Mesenchymal stem cell (in vitro differentiated cells and primary cell): ENCODE data around the gene ARPC5.

ENCODE experiments used
- DNase-seq: peaks from one replicate; pipeline ENCODE4 v3.0.0-alpha.2; 2013
- H2AFZ ChIP-seq: one replicate; pipeline ENCODE4 v1.6.1; 2013; ENCODE audit warnings: low read depth, mild to moderate bottlenecking, control low read depth, inconsistent platforms, low read length, moderate library complexity
- H2AK5ac ChIP-seq: 2 replicates; pipeline ENCODE4 v1.6.1; 2013; ENCODE audit warnings: low read length, moderate library complexity, mild to moderate bottlenecking, inconsistent platforms; ENCODE audit not compliant: severe bottlenecking
- H2BK120ac ChIP-seq: one replicate; pipeline ENCODE4 v1.6.1; 2013; ENCODE audit warnings: low read depth, mild to moderate bottlenecking, inconsistent platforms, low read length, moderate library complexity
- H2BK12ac ChIP-seq, 2 experiments: one replicate each; pipeline ENCODE4 v1.6.1; 2013; ENCODE audit warnings: inconsistent platforms in 2 of 2, low read length in 2 of 2, mild to moderate bottlenecking in 2 of 2, moderate library complexity in 2 of 2, control low read depth in 1 of 2
- H2BK15ac ChIP-seq: one replicate; pipeline ENCODE4 v1.6.1; 2013; ENCODE audit warnings: mild to moderate bottlenecking, low read depth, inconsistent platforms; ENCODE audit not compliant: poor library complexity, severe bottlenecking
- H2BK5ac ChIP-seq: 2 replicates; pipeline ENCODE4 v1.6.1; 2013; ENCODE audit warnings: low read depth, mild to moderate bottlenecking, low read length, control low read depth, inconsistent platforms; ENCODE audit not compliant: poor library complexity, severe bottlenecking
- H3K14ac ChIP-seq, 2 experiments: one replicate each; pipeline ENCODE4 v1.6.1; 2013; ENCODE audit warnings: inconsistent platforms in 2 of 2, low read length in 2 of 2, control low read depth in 1 of 2, mild to moderate bottlenecking in 1 of 2, moderate library complexity in 1 of 2
- H3K18ac ChIP-seq, 2 experiments: one replicate each; pipeline ENCODE4 v1.6.1; 2013; ENCODE audit warnings: inconsistent platforms in 2 of 2, low read length in 2 of 2, control low read depth in 1 of 2, low read depth in 1 of 2, mild to moderate bottlenecking in 1 of 2
- H3K23ac ChIP-seq, 2 experiments: one replicate each; pipeline ENCODE4 v1.6.1; 2013; ENCODE audit warnings: inconsistent platforms in 2 of 2, low read length in 2 of 2, mild to moderate bottlenecking in 2 of 2, moderate library complexity in 2 of 2, control low read depth in 1 of 2
- H3K27ac ChIP-seq: 2 replicates; pipeline ENCODE4 v1.5.1; 2013; ENCODE audit warnings: mild to moderate bottlenecking, moderate library complexity, low read length, control low read depth, inconsistent platforms; ENCODE audit not compliant: poor library complexity, severe bottlenecking
- H3K27me3 ChIP-seq, 2 experiments: 2 replicates each; pipeline versions ENCODE4 v1.6.1 to v1.7.0; 2013; ENCODE audit warnings: low read length in 2 of 2, mild to moderate bottlenecking in 2 of 2, moderate library complexity in 2 of 2, control low read depth in 1 of 2, inconsistent platforms in 1 of 2; ENCODE audit not compliant: control insufficient read depth in 1 of 2, insufficient read depth in 1 of 2
- H3K36me3 ChIP-seq, 2 experiments: 2 replicates each; pipeline versions ENCODE4 v1.6.1 to v1.7.0; 2013; ENCODE audit warnings: low read length in 2 of 2, control low read depth in 1 of 2, inconsistent platforms in 1 of 2, low read depth in 1 of 2, mild to moderate bottlenecking in 1 of 2; ENCODE audit not compliant: insufficient read depth in 2 of 2, control insufficient read depth in 1 of 2
- H3K4ac ChIP-seq, 2 experiments: one replicate each; pipeline ENCODE4 v1.6.1; 2013; ENCODE audit warnings: inconsistent platforms in 2 of 2, low read length in 2 of 2, mild to moderate bottlenecking in 2 of 2, moderate library complexity in 2 of 2, control low read depth in 1 of 2, low read depth in 1 of 2
- H3K4me1 ChIP-seq: 2 replicates; pipeline ENCODE4 v1.6.1; 2013; ENCODE audit warnings: low read depth, low read length, control low read depth; ENCODE audit not compliant: control insufficient read depth, insufficient read depth
- H3K4me2 ChIP-seq: 2 replicates; pipeline ENCODE4 v1.6.1; 2013; ENCODE audit warnings: low read length, mild to moderate bottlenecking, inconsistent platforms; ENCODE audit not compliant: poor library complexity, severe bottlenecking
- H3K4me3 ChIP-seq, 2 experiments: 2 replicates each; pipeline versions ENCODE4 v1.5.1 to v1.7.0; 2013; ENCODE audit warnings: low read length in 2 of 2, mild to moderate bottlenecking in 2 of 2, control low read depth in 1 of 2, low read depth in 1 of 2; ENCODE audit not compliant: insufficient read depth in 1 of 2
- H3K79me1 ChIP-seq: replicated peaks from 2 replicates; pipeline ENCODE4 v1.6.1; 2013; ENCODE audit warnings: mild to moderate bottlenecking, control low read depth, low read length, inconsistent platforms; ENCODE audit not compliant: poor library complexity, severe bottlenecking
- H3K9ac ChIP-seq: 2 replicates; pipeline ENCODE4 v1.7.0; 2013; ENCODE audit warnings: mild to moderate bottlenecking, low read length, moderate library complexity
- H3K9me3 ChIP-seq: 2 replicates; pipeline ENCODE4 v1.7.0; 2013; ENCODE audit warnings: mild to moderate bottlenecking, low read length; ENCODE audit not compliant: control insufficient read depth
- H4K8ac ChIP-seq: one replicate; pipeline ENCODE4 v1.6.1; 2013; ENCODE audit warnings: inconsistent platforms, mild to moderate bottlenecking, low read length, moderate library complexity
- H4K91ac ChIP-seq: one replicate; pipeline ENCODE4 v1.6.1; 2013; ENCODE audit warnings: mild to moderate bottlenecking, low read length, inconsistent platforms
- WGBS: methylation state at CpG from one replicate; pipeline ENCODE4 v1.1.7; 2013; ENCODE audit warnings: mixed read lengths; 5-methylcytosine and 5-hydroxymethylcytosine counted together

The ARPC5 gene

GRCh38 chr1:183575606-183576005 is 60.0 kb downstream of the ARPC5 start:
- H3K14ac ChIP-seq, result no peak overlapping the region
- WGBS, result 94% methylated on average over 5 of the region's 5 CpGs
- DNase-seq, result no peak
- H2AFZ ChIP-seq, result no peak overlapping the region
- peaks cover 0 to 14% of the 10 kb centered on the region in 2 experiments for H3K27me3 ChIP-seq
- H2AK5ac ChIP-seq, result no peak overlapping the region
- no peak overlapping the region for H2BK15ac ChIP-seq
- H3K4ac ChIP-seq, result no peak overlapping the region
- H3K9ac ChIP-seq, result no peak overlapping the region
- no peak overlapping the region for H3K18ac ChIP-seq
- H2BK12ac ChIP-seq, result no peak overlapping the region
- H3K9me3 ChIP-seq, result no peaks in the 10 kb centered on the region
- H3K27ac ChIP-seq, result no peak overlapping the region
- no peak overlapping the region for H3K4me2 ChIP-seq
- H3K4me3 ChIP-seq, result no peak overlapping the region
- H4K91ac ChIP-seq, result no peak overlapping the region
- H3K4me1 ChIP-seq, result no peaks in the 10 kb centered on the region
- H3K36me3 ChIP-seq, result no peaks in the 10 kb centered on the region
- H4K8ac ChIP-seq, result no peak overlapping the region
- H3K79me1 ChIP-seq, result no peaks in the 10 kb centered on the region
- no peak overlapping the region for H3K23ac ChIP-seq
- no peak overlapping the region for H2BK5ac ChIP-seq
- no peak overlapping the region for H2BK120ac ChIP-seq

- H3K79me1 ChIP-seq, result no peaks in the 10 kb centered on the region
Measured at GRCh38 chr1:183572721-183573120, 62.9 kb downstream of the ARPC5 start.

GRCh38 chr1:183571678-183572268 is 63.8 kb downstream of the ARPC5 start:
- DNase-seq, result no peak
- no peak overlapping the region for H2BK5ac ChIP-seq
- H3K4me1 ChIP-seq, result peaks cover 10% of the 10 kb centered on the region
- H3K27me3 ChIP-seq, result peaks cover 0 to 6% of the 10 kb centered on the region in 2 experiments
- H3K23ac ChIP-seq, result no peak overlapping the region
- H2BK12ac ChIP-seq, result no peak overlapping the region
- H3K4me2 ChIP-seq, result no peak overlapping the region
- H3K9ac ChIP-seq, result no peak overlapping the region
- no peaks in the 10 kb centered on the region for H3K9me3 ChIP-seq
- no peak overlapping the region for H3K27ac ChIP-seq
- no peak overlapping the region for H4K8ac ChIP-seq
- H2AFZ ChIP-seq, result no peak overlapping the region
- 50% methylated on average over 1 of the region's 4 CpGs for WGBS
- H3K4ac ChIP-seq, result no peak overlapping the region
- H3K79me1 ChIP-seq, result no peaks in the 10 kb centered on the region
- no peak overlapping the region for H2AK5ac ChIP-seq
- no peaks in the 10 kb centered on the region for H3K36me3 ChIP-seq
- no peak overlapping the region for H2BK120ac ChIP-seq
- H4K91ac ChIP-seq, result no peak overlapping the region
- no peak overlapping the region for H3K14ac ChIP-seq
- no peak overlapping the region for H2BK15ac ChIP-seq
- no peak overlapping the region for H3K18ac ChIP-seq
- H3K4me3 ChIP-seq, result no peak overlapping the region

More at GRCh38 chr1:183572721-183573120, 62.9 kb downstream of the ARPC5 start:
- no peak overlapping the region for H3K27ac ChIP-seq
- peaks cover 0 to 14% of the 10 kb centered on the region in 2 experiments for H3K27me3 ChIP-seq
- 90% methylated on average over 1 of the region's 1 CpG for WGBS
- no peak overlapping the region for H3K9ac ChIP-seq
- H3K4me1 ChIP-seq, result peaks cover 4% of the 10 kb centered on the region
- no peaks in the 10 kb centered on the region for H3K9me3 ChIP-seq
- no peak overlapping the region for H3K23ac ChIP-seq
- H2AK5ac ChIP-seq, result no peak overlapping the region
- no peak overlapping the region for H2BK5ac ChIP-seq
- H3K36me3 ChIP-seq, result no peaks in the 10 kb centered on the region
- no peak overlapping the region for H3K4ac ChIP-seq
- DNase-seq, result no peak
- no peak overlapping the region for H3K4me3 ChIP-seq
- no peak overlapping the region for H4K91ac ChIP-seq
- no peak overlapping the region for H2AFZ ChIP-seq
- no peak overlapping the region for H2BK12ac ChIP-seq
- no peak overlapping the region for H3K18ac ChIP-seq
- no peak overlapping the region for H3K14ac ChIP-seq
- no peak overlapping the region for H4K8ac ChIP-seq
- no peak overlapping the region for H3K4me2 ChIP-seq
- H2BK120ac ChIP-seq, result no peak overlapping the region
- no peak overlapping the region for H2BK15ac ChIP-seq
